ENCODE measurements around the gene ZNF79.

ZNF79 gene

DNA sequence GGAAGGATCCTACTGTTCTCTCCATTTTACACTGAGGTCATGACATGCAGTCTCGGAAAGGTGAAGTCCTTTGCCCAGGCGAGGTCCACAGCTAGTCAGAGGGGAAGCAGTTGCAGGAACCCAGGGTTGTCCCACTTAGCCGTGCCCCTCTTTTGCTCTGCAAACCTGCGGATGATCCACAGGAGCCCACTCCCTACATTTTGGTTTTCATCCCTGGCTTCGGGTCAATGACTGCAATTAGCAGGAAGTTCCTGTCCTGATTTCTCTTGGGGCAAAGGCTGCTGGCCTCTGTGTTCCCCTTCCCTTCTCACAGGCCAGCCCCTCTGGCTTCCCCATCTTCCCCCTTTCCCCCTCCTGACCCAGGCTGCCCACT is 25.9 kb upstream of the ZNF79 start:
- DNase-seq (ENCODE audit: low read depth in 2 of 2): no peak

DNA sequence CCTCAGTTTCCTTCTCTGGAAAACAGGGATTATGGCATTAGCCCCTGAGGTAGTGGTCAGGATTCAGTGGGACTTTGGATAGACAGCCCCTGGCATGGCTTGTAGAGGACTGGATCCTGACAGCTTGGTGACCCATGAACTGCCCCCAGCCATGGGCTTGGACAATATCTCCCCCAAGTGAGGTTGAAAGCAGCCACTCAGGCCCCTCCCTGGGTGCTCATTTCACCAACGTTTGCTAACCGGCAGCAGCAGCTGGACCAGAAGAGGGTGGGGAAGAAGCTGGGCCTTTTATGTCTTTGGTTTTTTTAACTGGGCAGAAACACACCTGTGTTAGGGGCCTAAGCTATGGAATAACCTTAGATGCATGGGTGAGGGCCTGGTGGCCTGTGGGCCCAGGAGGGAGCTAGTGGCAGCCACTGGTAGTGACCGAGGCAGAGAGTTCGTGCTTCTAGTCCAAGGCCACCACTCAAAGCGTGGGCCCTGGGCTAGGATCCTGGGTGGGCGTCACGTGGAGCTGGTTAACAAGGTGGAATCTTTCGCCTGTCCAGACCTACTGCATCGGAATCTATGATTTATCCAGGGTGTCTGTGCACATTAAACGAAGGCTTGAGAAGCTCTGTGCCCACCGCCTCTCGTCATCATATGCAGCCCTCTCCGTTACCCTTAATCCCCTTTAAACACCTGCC is 25.3 kb upstream of the ZNF79 start:
- DNase-seq (ENCODE audit: low read depth in 2 of 2): no peak

DNA sequence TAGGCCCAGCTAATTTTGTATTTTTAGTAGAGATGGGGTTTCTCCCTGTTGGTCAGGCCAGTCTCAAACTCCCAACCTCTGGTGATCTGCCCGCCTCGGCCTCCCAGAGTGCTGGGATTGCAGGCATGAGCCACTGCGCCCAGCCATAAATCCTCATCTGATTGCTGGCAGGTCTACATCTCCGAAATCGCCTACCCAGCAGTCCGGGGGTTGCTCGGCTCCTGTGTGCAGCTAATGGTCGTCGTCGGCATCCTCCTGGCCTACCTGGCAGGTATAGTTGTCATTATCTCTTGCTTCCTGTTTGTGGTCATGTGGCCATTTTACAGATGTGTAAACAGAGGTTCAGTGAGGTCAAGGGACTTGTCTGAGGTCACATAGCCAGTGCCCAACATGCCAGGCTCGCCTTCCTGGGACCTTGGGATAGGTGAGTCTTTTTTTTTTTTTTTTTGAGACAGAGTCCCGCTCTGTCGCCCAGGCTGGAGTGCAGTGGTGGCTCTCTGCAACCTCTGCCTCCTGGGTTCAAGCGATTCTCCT is 24.4 kb upstream of the ZNF79 start:
- no peak for DNase-seq (ENCODE audit: low read depth in 2 of 2)

DNA sequence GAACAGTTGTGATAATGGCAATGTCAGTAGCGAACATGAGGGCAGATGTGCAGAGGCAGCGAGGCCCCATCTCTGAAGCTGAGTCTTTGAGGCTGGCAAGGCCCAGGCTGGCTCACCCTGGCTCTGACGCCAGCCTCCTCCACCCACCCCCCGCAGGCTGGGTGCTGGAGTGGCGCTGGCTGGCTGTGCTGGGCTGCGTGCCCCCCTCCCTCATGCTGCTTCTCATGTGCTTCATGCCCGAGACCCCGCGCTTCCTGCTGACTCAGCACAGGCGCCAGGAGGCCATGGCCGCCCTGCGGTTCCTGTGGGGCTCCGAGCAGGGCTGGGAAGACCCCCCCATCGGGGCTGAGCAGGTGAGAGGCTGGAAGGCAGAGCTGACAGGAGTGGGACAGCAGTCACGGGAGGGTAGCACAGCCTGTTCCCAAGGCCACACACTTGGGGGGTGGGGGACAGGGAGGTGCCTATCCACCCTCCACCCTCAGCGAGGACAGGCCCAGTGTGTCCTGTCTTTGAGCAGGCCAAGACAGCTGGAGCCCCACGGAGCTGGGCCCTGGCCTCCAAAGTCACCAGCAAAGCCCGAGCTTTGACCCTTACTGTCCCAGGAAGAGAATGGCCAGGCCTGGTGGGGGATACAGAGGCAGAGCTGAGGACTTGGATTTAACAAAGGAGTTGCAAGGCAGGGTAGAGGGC is 21.6 kb upstream of the ZNF79 start:
- DNase-seq (ENCODE audit: low read depth in 2 of 2): no peak

DNA sequence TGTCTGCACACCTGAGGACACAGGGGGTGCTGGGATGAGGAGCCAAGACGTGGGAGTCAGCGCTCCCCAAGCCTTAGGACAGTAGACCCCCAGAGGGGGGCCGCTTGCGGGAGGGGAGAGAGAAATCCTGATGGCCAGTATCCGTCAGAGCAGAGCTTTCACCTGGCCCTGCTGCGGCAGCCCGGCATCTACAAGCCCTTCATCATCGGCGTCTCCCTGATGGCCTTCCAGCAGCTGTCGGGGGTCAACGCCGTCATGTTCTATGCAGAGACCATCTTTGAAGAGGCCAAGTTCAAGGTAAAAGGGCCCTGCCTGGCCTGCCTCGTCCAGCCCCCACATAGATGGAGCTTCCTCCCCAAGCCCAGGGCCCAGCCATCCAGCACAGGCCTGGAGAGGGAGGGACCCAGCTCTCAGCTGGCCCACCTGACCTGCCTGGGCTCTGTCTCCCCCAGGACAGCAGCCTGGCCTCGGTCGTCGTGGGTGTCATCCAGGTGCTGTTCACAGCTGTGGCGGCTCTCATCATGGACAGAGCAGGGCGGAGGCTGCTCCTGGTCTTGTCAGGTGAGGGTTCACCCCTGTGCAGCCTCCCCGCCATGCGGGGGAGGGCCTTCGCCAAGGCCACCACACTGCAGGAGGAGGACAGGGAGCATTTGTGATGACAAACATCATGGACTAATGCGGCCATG is 20.5 kb upstream of the ZNF79 start:
- no peak for DNase-seq (ENCODE audit: low read depth in 2 of 2)

DNA sequence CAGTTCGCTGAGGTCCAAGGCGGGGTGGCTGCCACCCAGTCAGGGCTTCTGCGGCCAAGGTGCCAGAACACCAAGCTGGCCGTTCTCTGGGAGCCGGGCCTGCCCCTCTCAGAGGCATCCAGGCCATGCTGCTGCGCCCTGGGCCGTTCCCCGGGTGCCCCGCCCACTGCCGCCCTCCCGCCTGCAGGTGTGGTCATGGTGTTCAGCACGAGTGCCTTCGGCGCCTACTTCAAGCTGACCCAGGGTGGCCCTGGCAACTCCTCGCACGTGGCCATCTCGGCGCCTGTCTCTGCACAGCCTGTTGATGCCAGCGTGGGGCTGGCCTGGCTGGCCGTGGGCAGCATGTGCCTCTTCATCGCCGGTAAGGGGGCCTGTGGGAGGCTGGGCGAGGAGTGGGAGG is 19.6 kb upstream of the ZNF79 start:
- no peak for DNase-seq (ENCODE audit: low read depth in 2 of 2)

DNA sequence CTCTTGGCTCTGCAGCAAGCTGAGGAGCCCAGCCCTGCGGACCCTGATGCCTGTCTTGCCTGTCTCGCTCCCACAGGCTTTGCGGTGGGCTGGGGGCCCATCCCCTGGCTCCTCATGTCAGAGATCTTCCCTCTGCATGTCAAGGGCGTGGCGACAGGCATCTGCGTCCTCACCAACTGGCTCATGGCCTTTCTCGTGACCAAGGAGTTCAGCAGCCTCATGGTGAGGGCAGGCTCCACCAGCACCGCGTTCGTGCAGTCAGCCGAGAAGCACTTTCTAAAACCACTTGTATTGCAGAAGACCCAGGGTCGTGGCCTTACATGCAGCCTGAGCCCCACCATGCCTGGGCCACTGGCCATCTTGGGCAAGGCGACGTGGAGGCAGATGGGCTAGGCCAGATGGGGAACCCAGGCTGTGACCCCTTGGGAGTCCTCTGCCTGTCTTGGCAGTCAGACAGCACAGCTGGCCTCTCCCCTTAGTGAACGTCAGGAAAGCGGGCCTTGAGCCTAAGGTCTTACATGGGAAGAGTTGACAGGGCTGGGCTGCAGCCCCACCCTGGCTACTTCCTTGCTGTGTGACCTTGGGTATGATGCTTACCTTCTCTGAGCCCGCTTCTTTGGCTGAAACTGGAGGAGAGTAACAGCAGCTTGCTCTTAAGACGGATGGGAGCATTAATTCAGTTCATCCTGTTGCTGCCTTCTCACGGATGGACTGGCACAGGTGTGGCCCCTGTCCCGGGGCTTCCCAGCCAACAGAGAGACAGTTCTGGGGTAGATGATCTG is 18.6 kb upstream of the ZNF79 start:
- no peak for DNase-seq (ENCODE audit: low read depth in 2 of 2)

DNA sequence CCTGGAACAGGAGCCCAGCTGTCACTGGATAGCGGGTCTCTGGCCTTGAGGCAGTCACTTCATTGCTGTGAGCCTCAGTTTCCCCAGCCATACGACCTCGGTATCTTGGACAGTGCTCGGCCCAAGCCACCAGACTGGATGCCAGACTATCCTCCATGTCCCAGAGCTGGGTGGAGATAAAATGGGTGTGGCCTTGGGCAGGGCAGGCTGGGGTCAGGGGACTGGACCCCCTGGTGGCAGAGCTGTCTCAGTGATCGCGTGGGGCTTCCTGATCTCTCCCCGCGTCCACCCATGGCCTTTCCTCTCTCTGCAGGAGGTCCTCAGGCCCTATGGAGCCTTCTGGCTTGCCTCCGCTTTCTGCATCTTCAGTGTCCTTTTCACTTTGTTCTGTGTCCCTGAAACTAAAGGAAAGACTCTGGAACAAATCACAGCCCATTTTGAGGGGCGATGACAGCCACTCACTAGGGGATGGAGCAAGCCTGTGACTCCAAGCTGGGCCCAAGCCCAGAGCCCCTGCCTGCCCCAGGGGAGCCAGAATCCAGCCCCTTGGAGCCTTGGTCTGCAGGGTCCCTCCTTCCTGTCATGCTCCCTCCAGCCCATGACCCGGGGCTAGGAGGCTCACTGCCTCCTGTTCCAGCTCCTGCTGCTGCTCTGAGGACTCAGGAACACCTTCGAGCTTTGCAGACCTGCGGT is 17.2 kb upstream of the ZNF79 start:
- DNase-seq (ENCODE audit: low read depth in 2 of 2): no peak

DNA sequence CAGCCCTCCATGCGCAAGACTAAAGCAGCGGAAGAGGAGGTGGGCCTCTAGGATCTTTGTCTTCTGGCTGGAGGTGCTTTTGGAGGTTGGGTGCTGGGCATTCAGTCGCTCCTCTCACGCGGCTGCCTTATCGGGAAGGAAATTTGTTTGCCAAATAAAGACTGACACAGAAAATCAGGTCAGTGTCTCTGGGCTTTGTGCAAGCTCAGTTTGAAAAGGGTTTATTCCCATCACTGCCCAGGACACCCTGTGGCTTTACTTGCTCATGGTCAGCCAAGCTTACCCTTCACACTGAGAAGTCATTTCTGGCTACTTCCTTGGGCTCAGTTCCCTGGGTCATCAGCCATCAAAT is 16.7 kb upstream of the ZNF79 start:
- no peak for DNase-seq (ENCODE audit: low read depth in 2 of 2)

DNA sequence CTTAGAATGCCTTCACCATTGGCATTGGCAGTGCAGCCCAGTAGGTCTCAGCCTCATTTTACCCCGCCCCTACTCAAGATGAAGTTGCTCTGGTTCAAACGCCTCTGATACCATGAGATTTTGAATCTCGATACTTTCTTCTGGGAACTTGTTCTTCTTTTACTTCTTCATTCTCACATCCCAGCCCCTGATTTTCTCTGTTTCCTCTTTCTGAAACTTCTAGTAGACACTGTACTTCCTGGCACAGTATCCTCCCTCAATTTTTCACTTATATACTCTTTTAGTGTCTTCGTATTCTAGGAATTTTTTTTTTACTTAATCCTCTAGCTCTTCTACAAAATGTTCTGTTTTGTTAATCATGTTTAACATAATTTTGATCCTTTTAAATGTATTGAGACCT is 13.1 kb upstream of the ZNF79 start:
- no peak for DNase-seq (ENCODE audit: low read depth in 2 of 2)

DNA sequence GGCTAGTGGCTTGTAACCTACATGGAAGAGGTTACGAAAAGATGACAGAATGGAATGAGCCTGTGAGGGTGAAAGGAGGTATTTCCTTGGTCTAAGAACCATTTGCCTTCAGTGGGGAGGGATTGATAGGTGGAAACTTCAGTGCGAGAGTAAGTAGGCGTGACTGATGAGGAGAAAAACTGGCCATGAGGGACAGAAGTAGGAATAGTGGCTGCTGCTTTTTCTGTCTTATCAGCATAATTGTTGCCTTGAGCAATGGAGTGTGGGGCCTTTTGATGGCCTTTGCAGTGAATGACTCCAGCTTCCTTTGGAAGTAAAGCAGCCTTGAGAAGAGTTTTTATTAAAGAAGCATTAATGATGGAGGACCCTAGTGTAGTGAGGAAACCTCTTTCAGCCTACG is 9.0 kb upstream of the ZNF79 start:
- DNase-seq (ENCODE audit: low read depth in 2 of 2): no peak

DNA sequence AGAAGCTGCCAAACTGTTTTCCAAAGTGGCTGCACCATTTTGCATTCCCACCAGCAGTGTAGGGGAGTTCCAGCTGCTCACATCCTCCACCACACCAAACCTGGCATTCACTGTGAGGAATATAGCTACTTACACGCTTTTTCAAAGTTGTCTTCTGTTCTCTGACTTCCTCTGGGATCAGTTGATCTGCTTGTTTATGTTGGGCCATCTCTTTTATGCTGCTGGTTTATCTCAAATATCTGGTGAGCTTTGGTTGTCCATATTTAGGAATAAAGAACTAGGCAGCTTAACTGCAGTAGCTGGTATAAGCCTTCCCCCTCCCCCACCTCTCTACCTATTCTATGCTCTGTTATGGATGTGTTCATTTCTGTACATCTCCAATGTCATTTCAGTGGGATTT is 8.5 kb upstream of the ZNF79 start:
- DNase-seq (ENCODE audit: low read depth in 2 of 2): no peak

DNA sequence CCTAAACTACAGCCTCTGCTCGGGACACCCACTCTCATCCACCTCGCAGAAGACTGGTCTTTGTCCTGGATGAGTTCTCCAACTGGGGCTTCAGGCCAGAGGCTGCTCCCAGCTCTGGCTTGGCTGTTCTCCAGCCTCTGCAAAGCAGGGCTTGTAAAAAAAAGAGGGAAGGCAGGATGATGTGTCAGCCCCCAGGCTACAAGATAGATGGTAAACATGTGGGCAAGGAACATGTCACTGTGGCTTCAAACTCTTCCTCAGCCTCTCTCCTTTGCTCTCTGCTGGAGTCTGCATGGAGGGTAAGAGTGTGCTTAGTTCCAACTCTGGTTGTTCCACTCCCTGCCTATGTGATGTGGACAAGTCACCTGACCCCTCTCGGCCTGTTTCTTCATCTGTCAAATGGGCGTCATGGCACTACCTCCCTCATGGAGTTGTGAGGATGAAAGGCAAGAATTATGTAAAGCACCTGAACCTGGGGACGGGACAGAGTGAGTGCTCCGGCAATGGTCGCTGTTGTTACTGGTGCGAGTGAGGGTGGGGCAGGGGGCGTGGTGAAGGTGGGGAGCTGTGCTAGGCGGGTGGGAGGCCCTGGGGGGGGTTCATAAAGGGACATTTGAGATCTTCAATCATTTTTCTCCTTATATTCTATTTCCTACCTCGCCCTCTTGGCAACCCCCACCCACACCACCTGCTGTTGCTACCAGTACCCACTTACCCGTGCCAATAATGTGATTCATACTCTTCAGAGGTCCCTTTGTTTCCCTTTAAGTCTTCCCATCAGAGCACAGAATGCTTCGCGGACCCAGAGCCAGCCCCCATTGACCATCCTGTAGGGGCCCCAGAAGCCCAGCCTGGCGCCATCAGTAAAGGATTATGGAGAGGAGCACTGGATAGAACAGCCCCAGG is 6.8 kb upstream of the ZNF79 start:
- DNase-seq (ENCODE audit: low read depth in 2 of 2): no peak

DNA sequence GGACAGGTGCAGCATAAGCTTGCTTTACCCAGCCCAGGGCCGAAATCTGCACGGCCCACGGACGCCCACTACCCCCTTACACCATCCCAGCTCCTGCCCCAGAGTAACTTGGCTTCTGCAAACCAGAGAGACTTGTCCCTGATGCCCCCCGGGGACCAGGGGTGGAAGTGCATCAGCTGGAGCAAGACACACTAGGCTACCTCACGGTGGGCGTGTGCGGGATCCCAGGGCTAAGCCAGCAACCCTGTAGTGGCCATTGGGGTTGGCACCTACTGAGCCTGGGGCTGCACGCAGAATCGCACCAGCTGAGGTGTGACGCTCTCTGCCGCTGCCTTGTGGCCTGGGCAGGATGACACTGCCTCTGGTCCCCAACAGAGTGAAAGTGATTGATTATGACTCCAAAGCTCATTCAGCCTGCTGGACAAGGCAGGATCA is 6.1 kb upstream of the ZNF79 start:
- DNase-seq (ENCODE audit: low read depth in 2 of 2): no peak

DNA sequence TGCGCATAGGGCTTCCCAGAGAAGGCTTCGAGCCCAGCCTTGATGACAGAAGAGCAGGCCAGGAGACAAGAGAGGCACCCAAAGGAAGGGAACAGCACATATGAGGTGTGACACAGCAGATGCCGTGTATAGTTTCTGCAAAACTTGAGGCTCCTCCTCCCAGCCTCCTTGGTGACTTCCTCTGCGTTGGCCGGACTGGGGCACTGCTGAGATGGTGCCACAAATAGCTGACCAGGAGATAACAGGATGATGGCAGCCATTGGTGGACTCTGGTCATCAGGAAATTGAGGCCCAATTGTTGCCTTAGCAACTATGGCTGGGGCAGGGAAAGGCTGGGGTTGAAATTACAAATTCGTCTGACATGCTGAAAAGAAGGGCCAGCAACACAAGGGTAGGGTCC is 4.8 kb upstream of the ZNF79 start:
- no peak for DNase-seq (ENCODE audit: low read depth in 2 of 2)

DNA sequence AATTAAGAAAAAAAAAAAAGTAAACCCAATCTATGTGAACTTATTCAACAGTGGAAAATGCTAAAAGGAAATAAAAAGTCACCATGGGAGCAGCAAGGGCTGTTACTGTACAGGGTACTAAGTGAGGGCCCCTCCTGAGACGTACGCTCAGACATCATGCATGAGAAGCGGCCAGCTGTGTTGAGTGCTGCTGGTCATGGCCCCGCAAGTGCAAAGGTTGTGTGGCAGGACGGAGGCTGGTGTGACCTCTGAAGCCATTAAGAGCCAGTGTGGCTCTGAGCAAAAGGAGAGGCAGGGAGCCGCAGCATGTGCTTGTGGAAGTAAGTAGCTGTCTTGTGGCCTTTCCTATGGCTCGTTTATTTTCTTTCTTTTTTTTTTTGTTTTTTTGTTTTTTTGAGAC is 3.1 kb upstream of the ZNF79 start:
- no peak for DNase-seq (ENCODE audit: low read depth in 2 of 2)

DNA sequence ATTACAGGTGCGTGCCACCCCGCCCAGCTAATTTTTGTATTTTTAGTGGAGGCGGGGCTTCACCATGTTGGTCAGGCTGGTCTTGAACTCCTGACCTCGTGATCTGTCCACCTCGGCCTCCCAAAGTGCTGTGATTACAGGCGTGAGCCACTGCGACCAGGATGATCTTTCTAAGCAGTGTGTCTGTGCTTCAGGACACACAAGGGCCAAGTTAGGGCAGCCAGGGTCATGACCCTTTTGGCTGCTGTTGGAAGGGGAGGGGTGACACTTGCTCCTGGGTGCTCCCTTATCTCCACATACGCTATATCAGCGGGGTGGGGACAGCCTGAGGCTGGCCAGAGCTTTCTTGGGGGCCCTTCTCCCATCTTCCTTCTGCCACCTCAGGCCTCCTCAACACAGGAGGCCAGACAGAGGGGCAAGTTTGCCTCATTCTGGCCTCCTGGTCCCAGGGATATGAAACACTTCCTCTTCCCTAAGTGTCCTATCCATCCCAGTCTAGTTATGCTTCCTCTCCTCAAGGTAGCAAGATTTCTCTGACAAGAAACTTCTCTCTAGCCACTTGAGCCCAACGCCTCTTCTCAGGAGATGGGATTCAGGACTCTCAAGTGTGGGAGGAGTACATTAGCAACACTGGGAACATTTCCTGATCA is 1.9 kb upstream of the ZNF79 start:
- no peak for DNase-seq (ENCODE audit: low read depth in 2 of 2)

DNA sequence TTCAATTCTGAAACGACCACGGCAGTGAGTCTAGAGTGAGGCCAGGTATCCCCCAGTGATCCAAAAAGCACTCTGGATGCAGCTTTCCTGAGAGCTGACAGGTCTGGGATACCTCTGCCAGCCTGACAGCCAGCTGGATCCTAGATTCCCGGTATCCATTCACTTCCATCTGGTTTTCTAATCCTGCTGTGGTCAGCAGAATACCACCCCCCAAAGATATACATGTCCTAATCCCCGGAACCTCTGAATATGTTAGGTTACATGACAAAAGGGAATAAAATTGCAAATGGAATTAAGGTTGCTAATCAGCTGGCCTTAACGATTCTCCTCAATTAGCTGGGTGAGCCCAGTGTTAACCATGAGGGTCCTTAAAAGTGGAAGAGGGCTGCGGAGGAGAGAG is 1.4 kb upstream of the ZNF79 start:
- no peak for DNase-seq (ENCODE audit: low read depth in 2 of 2)

DNA sequence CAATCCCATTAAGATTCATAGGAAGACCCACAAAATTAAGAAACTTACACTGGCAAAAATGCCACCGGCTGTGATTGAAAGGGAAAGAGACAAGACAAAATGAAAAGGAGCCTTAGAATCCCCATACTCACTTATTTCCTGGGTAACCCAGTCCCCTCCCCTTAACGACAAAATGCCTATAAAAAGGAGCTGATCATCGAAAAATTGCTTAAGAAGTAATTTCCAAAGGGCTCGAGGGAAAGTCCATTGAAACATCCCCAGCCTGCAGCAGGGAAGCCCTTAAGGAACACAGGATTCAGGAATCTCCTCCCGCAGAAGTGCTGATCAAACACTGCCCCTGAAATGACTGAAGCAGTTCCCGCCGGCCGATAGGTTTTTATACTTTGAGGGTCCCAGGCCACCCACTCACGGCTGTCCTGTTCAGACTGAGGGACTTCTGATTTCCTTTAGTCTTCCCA is 677 bp upstream of the ZNF79 start:
- DNase-seq (ENCODE audit: low read depth in 2 of 2): no peak

DNA sequence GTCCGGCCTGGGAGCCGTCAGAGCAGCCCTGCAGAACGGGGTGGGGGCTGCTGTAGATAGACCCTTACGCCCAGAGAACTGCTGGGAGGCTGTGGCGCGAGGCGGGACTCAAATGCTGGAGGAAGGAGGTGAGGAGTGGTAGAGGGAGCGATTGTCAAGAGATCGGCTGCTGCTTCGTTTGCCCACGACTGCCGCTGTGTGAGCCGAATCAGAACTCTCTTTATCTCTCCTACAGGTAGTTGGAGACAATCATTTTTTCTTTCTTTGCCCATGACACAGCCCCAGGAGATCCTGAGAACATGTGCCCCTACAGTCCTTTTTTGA is 456 bp downstream of the ZNF79 start:
- no peak for DNase-seq (ENCODE audit: low read depth in 2 of 2)

Measured in fibroblast of skin of left quadriceps (primary cell).